H1 (cell line): ENCODE results near the gene NFIC. TPM values are rescaled to one million over a fixed set of nuclear protein-coding genes. Genes with fewer than 3 reads are reported as not detected.

Experiments
- CTCF ChIA-PET: fragments of 300-600 bp; sonication (Branson Sonifier 250); formaldehyde crosslinking; loops from one replicate; lab custom pipeline; 2021; ENCODE audit not compliant: partially characterized antibody; lab: Charles Lee
- POLR2A ChIA-PET: fragments of 300-600 bp; sonication (Branson Sonifier 250); formaldehyde crosslinking; loops from one replicate; lab custom pipeline; 2021; ENCODE audit warnings: inconsistent platforms; ENCODE audit not compliant: partially characterized antibody; lab: Charles Lee
- DNase-seq, 2 experiments: peaks; one replicate each; pipeline versions ENCODE4 v3.0.0 to v3.0.0-alpha.2; 2010 to 2022; ENCODE audit warnings: low spot score in 2 of 2, low read depth in 1 of 2, mixed read lengths in 1 of 2
- FAIRE-seq: peaks from 2 replicates; lab custom pipeline; 2011; peaks lifted over from hg19 to GRCh38; lab: Jason Lieb, UNC
- H2AFZ ChIP-seq: 2 replicates; pipeline ENCODE4 v1.8.1; 2012; ENCODE audit warnings: low read length, inconsistent platforms
- H2AK5ac ChIP-seq: 2 replicates; pipeline ENCODE4 v1.6.1; 2013; ENCODE audit warnings: low read depth, low read length
- H2BK120ac ChIP-seq: replicated peaks from 2 replicates; pipeline ENCODE3; 2013; ENCODE audit warnings: low read depth, low read length, inconsistent platforms
- H2BK12ac ChIP-seq: 2 replicates; pipeline ENCODE4 v1.6.1; 2013; ENCODE audit warnings: low read depth, low read length
- H2BK15ac ChIP-seq: 2 replicates; pipeline ENCODE4 v1.6.1; 2013; ENCODE audit warnings: low read length
- H2BK20ac ChIP-seq: 2 replicates; pipeline ENCODE4 v1.6.1; 2013; ENCODE audit warnings: low read length
- H2BK5ac ChIP-seq: 2 replicates; pipeline ENCODE4 v1.6.1; 2013; ENCODE audit warnings: low read depth, low read length
- H3K14ac ChIP-seq: 2 replicates; pipeline ENCODE4 v1.6.1; 2013; ENCODE audit warnings: inconsistent platforms; ENCODE audit not compliant: insufficient read length
- H3K18ac ChIP-seq: 2 replicates; pipeline ENCODE4 v1.6.1; 2013; ENCODE audit warnings: low read length; ENCODE audit errors: extremely low read depth
- H3K23ac ChIP-seq: 2 replicates; pipeline ENCODE4 v1.6.1; 2013; ENCODE audit warnings: inconsistent platforms; ENCODE audit not compliant: insufficient read length
- H3K23me2 ChIP-seq: 2 replicates; pipeline ENCODE4 v1.6.1; 2013; ENCODE audit warnings: low read depth, low read length
- H3K27ac ChIP-seq: 2 replicates; pipeline ENCODE4 v1.6.1; 2011; ENCODE audit warnings: low read depth, low read length, inconsistent platforms
- H3K27me3 ChIP-seq, 4 experiments: replicated peaks in 1 of 4; 1 replicate in 1 of 4; 2 replicates in 3 of 4; pipeline versions ENCODE4 v1.6.1 to v1.8.1; 2011 to 2013; ENCODE audit warnings: low read length in 3 of 4, mild to moderate bottlenecking in 3 of 4, inconsistent platforms in 2 of 4, mixed read lengths in 2 of 4, moderate library complexity in 1 of 4; ENCODE audit not compliant: control insufficient read depth in 3 of 4, insufficient read depth in 3 of 4; ENCODE audit errors: extremely low read depth in 1 of 4
- H3K36me3 ChIP-seq, 4 experiments: 2 replicates each; pipeline versions ENCODE4 v1.6.1 to v1.8.1; 2011 to 2013; ENCODE audit warnings: mild to moderate bottlenecking in 4 of 4, low read length in 3 of 4, moderate library complexity in 2 of 4, control low read depth in 1 of 4, inconsistent platforms in 1 of 4; ENCODE audit not compliant: insufficient read depth in 4 of 4, control insufficient read depth in 2 of 4
- H3K4ac ChIP-seq: replicated peaks from 2 replicates; pipeline ENCODE3; 2013; ENCODE audit warnings: low read length, low read depth, mixed read lengths, inconsistent platforms; ENCODE audit not compliant: insufficient read length
- H3K4me1 ChIP-seq, 4 experiments: replicated peaks in 1 of 4; 1 replicate in 1 of 4; 2 replicates in 3 of 4; pipeline versions ENCODE4 v1.6.1 to v1.8.1; 2011 to 2013; ENCODE audit warnings: low read length in 3 of 4, inconsistent platforms in 2 of 4, mixed read lengths in 1 of 4; ENCODE audit not compliant: insufficient read depth in 4 of 4, control insufficient read depth in 3 of 4
- H3K4me2 ChIP-seq, 2 experiments: 2 replicates each; pipeline versions ENCODE4 v1.6.1 to v1.8.1; 2011 to 2013; ENCODE audit warnings: low read depth in 2 of 2, low read length in 2 of 2, control low read depth in 1 of 2, inconsistent platforms in 1 of 2, mild to moderate bottlenecking in 1 of 2; ENCODE audit not compliant: insufficient read depth in 1 of 2
- H3K4me3 ChIP-seq, 4 experiments: fragments of 200-600, 300-600 bp in 1 of 4; sonication (generic), shearing (Covaris generic), sonication (Bioruptor Twin) in 1 of 4; 2 replicates each; pipeline versions ENCODE4 v1.5.1 to v1.8.1; 2011 to 2016; ENCODE audit warnings: low read length in 4 of 4, low read depth in 3 of 4, control low read depth in 2 of 4, inconsistent platforms in 2 of 4, mild to moderate bottlenecking in 2 of 4, mixed read lengths in 1 of 4, moderate library complexity in 1 of 4; ENCODE audit not compliant: insufficient read depth in 2 of 4; ENCODE audit errors: extremely low read depth in 1 of 4
- H3K56ac ChIP-seq: replicated peaks from 2 replicates; pipeline ENCODE3; 2013; ENCODE audit warnings: low read depth, mild to moderate bottlenecking, mixed read lengths, low read length, inconsistent platforms; ENCODE audit not compliant: insufficient read length
- H3K79me1 ChIP-seq: 2 replicates; pipeline ENCODE4 v1.6.1; 2013; ENCODE audit warnings: low read depth, low read length, control low read depth
- H3K79me2 ChIP-seq, 2 experiments: 2 replicates each; pipeline versions ENCODE4 v1.6.1 to v1.8.1; 2012 to 2013; ENCODE audit warnings: low read length in 2 of 2, mild to moderate bottlenecking in 2 of 2, inconsistent platforms in 1 of 2; ENCODE audit not compliant: insufficient read depth in 2 of 2, control insufficient read depth in 1 of 2
- H3K9ac ChIP-seq, 4 experiments: replicated peaks in 1 of 4; 1 replicate in 1 of 4; 2 replicates in 3 of 4; pipeline versions ENCODE4 v1.6.1 to v1.8.1; 2011 to 2013; ENCODE audit warnings: low read depth in 3 of 4, low read length in 3 of 4, control low read depth in 2 of 4, mild to moderate bottlenecking in 2 of 4, moderate library complexity in 2 of 4, inconsistent platforms in 1 of 4; ENCODE audit errors: extremely low read depth in 1 of 4
- H3K9me3 ChIP-seq, 2 experiments: 2 replicates each; pipeline versions ENCODE4 v1.6.1 to v1.8.1; 2012 to 2013; ENCODE audit warnings: mild to moderate bottlenecking in 2 of 2, moderate library complexity in 2 of 2, control low read depth in 1 of 2, inconsistent platforms in 1 of 2, low read depth in 1 of 2, low read length in 1 of 2, mixed read lengths in 1 of 2; ENCODE audit not compliant: insufficient read depth in 2 of 2
- H4K20me1 ChIP-seq, 2 experiments: replicated peaks in 1 of 2; 2 replicates each; pipeline versions ENCODE3 to v1.8.1; 2011 to 2013; ENCODE audit warnings: inconsistent platforms in 2 of 2, low read length in 2 of 2, mild to moderate bottlenecking in 1 of 2; ENCODE audit not compliant: insufficient read depth in 2 of 2, control insufficient read depth in 1 of 2
- H4K5ac ChIP-seq: 2 replicates; pipeline ENCODE4 v1.6.1; 2013; ENCODE audit warnings: low read length, low read depth, mixed read lengths, inconsistent platforms; ENCODE audit not compliant: insufficient read length
- H4K8ac ChIP-seq: 2 replicates; pipeline ENCODE4 v1.8.0; 2013; ENCODE audit warnings: mild to moderate bottlenecking, moderate library complexity, low read length, inconsistent platforms; ENCODE audit not compliant: insufficient read depth; ENCODE audit errors: extremely low read depth
- H4K91ac ChIP-seq: replicated peaks from 2 replicates; pipeline ENCODE3; 2013; ENCODE audit warnings: low read length, mixed read lengths, inconsistent platforms; ENCODE audit not compliant: insufficient read length
- BCL11A ChIP-seq, 2 experiments: IDR thresholded peaks; one replicate each; pipeline ENCODE4 v1.6.1; 2011; ENCODE audit warnings: low read depth in 2 of 2, low read length in 2 of 2, mild to moderate bottlenecking in 2 of 2
- NANOG ChIP-seq: IDR thresholded peaks from 2 replicates; pipeline ENCODE4 v1.6.1; 2011; ENCODE audit warnings: low read length, low read depth, mild to moderate bottlenecking, inconsistent platforms; ENCODE audit not compliant: insufficient read depth, poor library complexity, severe bottlenecking
- POU5F1 ChIP-seq: IDR thresholded peaks from 2 replicates; pipeline ENCODE4 v1.6.1; 2011; ENCODE audit warnings: low read depth, mild to moderate bottlenecking, low read length, moderate library complexity
- SIX5 ChIP-seq: IDR thresholded peaks from 2 replicates; pipeline ENCODE4 v1.6.1; 2011; ENCODE audit warnings: mild to moderate bottlenecking, low read depth, low read length
- SUZ12 ChIP-seq: fragments of 200-600 bp; sonication (generic); IDR thresholded peaks from 2 replicates; pipeline ENCODE4 v1.6.1; 2012; ENCODE audit warnings: mild to moderate bottlenecking, inconsistent platforms, low read length, moderate library complexity, mixed read lengths
- WGBS, 2 experiments: shearing (Covaris generic) in 1 of 2; methylation state at CpG; one replicate each; pipeline versions ENCODE4 v1.1.6 to v1.1.7; 2013 to 2015; ENCODE audit warnings: low lambda C conversion rate in 2 of 2, mixed read lengths in 2 of 2, inconsistent platforms in 1 of 2, low coverage in 1 of 2, missing lambda C conversion rate in 1 of 2; ENCODE audit not compliant: insufficient replicate concordance in 2 of 2, insufficient coverage in 1 of 2, insufficient read length in 1 of 2; ENCODE audit errors: extremely low coverage in 1 of 2, missing lambda C conversion rate in 1 of 2; 5-methylcytosine and 5-hydroxymethylcytosine counted together
- polyA plus RNA-seq, 7 experiments: library from polyadenylated mRNA; depleted of rRNA in 3 of 7; stranded (reverse) in 5 of 7; unstranded in 2 of 7; fragments of >200 nt in 5 of 7; fragments of 200-250 nt in 2 of 7; gene quantifications; 1 replicate in 5 of 7; 2 replicates in 1 of 7; 4 replicates in 1 of 7; pipeline versions ENCODE4 v1.2.1 to v1.2.3, GENCODE V29; 2011 to 2013; ENCODE audit warnings: missing spikeins in 2 of 7, mixed read lengths in 2 of 7
- total RNA-seq: library from RNA; stranded (reverse); fragmentation: NEBNext Ultra II Directional; extraction: Animal tissue kit (Norgen Biotek cat#: 25700); gene quantifications from 2 replicates; pipeline ENCODE4 v1.2.1, GENCODE V29; 2021
- TF ChIP-seq, protein P1 (sequence below): IDR thresholded peaks from 2 replicates; pipeline ENCODE4 v1.6.1; 2011; ENCODE audit warnings: low read length, improper control_type of control experiment

Gene NFIC
- total and polyA plus RNA-seq, 2 of the 8 experiments (the other 6 are each of a cell fraction or from before 2014, with no cell fraction given), result 0.56 to 3.2 TPM

DNA sequence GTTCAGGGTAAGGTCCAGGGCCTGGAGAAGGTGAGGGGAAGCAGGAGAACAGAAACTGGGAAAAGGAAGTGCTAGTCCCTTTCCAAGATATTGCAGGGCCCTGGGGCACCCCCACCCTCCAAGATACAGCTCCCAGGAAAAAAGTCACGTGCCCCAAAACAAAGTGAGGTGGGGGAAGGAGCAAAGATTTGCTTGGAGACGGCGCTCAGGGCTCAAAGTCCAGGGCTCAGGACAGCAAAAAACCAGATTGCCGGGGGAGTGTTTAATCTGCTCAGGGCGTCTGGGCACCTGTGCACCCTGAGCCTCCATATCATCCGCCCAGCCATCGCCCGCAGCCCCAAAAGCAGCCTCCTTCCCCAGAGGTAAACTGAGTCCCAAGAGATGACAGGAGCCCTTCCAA lies 107.6 kb downstream of the NFIC start:
- DNase-seq, result no peak
- no peak overlapping the region for H3K4me3 ChIP-seq
- TF ChIP-seq SUZ12 (no peak), BCL11A (IDR thresholded peaks at IDR 0.05; ENCODE audit: low read depth in 2 of 2, low read length in 2 of 2) (no peak), POU5F1 (no peak), NANOG (no peak), SIX5 (no peak)
- TF ChIP-seq, protein P1, sequence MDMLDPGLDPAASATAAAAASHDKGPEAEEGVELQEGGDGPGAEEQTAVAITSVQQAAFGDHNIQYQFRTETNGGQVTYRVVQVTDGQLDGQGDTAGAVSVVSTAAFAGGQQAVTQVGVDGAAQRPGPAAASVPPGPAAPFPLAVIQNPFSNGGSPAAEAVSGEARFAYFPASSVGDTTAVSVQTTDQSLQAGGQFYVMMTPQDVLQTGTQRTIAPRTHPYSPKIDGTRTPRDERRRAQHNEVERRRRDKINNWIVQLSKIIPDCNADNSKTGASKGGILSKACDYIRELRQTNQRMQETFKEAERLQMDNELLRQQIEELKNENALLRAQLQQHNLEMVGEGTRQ, result no peak

More for the DNA sequence above, 107.6 kb downstream of the NFIC start:
- Histone ChIP-seq H4K91ac (no peak overlapping the region), H3K9ac (no peak overlapping the region), H2BK15ac (no peak overlapping the region), H2AFZ (no peak overlapping the region), H3K4me2 (no peak overlapping the region), H2BK120ac (no peak overlapping the region), H3K23ac (no peak overlapping the region), H3K4me1 (peaks cover 0 to 2% (median 0%) of the 10 kb centered on the region in 4 experiments; a peak in 2 of 7 replicates), H4K20me1 (peaks cover 0 to 10% of the 10 kb centered on the region in 2 experiments), H2BK12ac (no peak overlapping the region), H3K14ac (no peak overlapping the region), H3K79me2 (no peaks in the 10 kb centered on the region), H2AK5ac (no peak overlapping the region), H3K27me3 (peaks cover 0 to 19% (median 9%) of the 10 kb centered on the region in 4 experiments; a peak in 6 of 7 replicates), H3K18ac (no peak overlapping the region), H2BK5ac (no peak overlapping the region), H3K9me3 (no peaks in the 10 kb centered on the region), H3K4ac (no peak overlapping the region), H4K5ac (no peak overlapping the region), H4K8ac (no peak overlapping the region), H3K27ac (no peak overlapping the region), H2BK20ac (no peak overlapping the region), H3K79me1 (no peaks in the 10 kb centered on the region), H3K56ac (no peak overlapping the region), H3K23me2 (peaks cover 23% of the 10 kb centered on the region; the same call in 1 of the 2 replicates), H3K36me3 (no peaks in the 10 kb centered on the region)
- ChIA-PET POLR2A (no interaction called here), CTCF (interaction anchor here (1.0 to 6.8 kb wide), 8 partner anchors 9 to 148 kb away, joined by 3 to 97 read pairs (median 14); partner anchors contain the start of genes MFSD12, SMIM24 and SMIM44)
- no peak for FAIRE-seq
- WGBS, 2 experiments, result 82% methylated on average over 8 of the region's 8 CpGs; no CpG with 5 or more reads in 1 of the 2 experiments
